Islet of Langerhans (tissue), 1 donor: ENCODE results near the gene RASSF6.
"Not testable (repeated sequence)": the region's sequence is repeated elsewhere in the genome, so short reads cannot be mapped to it uniquely, and the experiment has no call there.

Experiments
- FAIRE-seq: peaks from one replicate; lab custom pipeline; 2011; peaks lifted over from hg19 to GRCh38; lab: Jason Lieb, UNC

The RASSF6 gene

DNA sequence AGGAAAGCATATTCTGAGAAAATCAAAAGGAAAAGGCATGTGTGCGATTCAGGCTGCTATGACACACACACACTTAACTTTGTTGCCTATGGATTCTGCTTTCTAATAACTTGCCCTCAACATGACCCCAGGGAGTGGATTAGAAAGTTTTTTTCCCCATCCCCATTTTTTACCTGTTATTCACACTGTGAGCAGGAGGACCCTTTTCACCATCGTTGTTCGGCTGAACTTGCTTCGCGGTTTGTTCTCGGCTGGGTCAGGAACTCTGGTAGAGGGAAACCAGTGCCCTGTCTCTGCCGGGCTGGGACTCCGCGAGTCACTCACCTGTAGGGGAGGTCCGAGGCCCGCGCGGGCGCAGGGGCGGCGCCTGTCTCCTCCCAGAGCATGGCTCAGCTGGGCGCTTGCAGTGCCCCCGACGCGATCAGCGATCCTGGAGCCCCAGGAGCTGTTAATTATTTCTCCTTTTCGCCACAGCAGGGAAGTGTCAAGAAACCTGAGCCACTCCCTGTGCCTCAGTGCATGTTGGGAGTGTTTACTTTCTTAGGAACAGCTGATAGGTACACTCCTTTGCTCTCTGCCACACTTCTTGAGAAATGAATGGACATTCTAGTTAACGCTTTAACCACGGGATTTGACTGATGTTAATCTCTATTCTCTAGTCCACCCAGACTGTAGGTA lies at the start of gene RASSF6:
Gene RASSF6 (minus strand): TSS at position 322 of the 678 bp plus-strand sequence. CDS start 8,641 bp downstream, outside the sequence.
- peak; percentile 88 for FAIRE-seq

- no peak for FAIRE-seq
Observed at GRCh38 chr4:73669410-73670183, 49.4 kb upstream of the RASSF6 start.

DNA sequence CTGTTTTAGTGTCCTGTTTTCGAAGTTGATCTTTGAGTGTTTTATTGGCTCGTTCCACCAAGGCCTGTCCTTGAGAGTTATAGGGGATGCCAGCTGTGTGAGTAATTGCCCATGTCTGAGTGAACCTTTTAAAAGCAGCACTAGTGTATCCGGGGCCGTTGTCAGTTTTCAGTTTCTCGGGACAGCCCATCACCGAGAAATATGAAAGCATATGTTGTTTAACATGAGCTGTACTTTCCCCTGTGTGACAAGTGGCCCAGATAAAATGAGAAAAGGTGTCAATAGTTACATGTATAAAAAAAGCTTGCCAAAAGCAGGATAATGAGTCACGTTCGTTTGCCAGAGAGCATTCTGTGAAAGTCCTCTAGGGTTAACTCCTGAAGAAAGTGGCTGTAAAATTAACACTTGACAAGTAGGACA lies 48.6 kb upstream of the RASSF6 start:
- no peak for FAIRE-seq

DNA sequence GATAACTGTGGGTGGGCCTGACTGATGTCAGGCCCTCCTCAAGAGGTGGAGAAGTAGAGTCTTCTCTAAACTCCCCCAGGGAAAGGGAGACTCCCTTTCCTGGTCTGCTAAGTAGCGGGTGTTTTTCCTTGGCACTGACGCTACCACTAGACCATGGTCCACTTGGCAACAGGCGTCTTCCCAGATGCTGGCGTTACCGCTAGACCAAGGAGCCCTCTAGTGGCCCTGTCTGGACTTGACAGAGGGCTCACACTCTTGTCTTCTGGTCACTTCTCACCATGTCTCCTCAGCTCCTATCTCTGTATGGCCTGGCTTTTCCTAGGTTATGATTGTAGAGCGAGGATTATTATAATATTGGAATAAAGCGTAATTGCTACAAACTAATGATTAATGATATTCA lies 45.7 kb upstream of the RASSF6 start:
- not testable (repeated sequence) for FAIRE-seq

GRCh38 chr4:73664470-73664869 lies 44.2 kb upstream of the RASSF6 start:
- FAIRE-seq, result no peak

GRCh38 chr4:73663576-73663975 lies 43.3 kb upstream of the RASSF6 start:
- no peak for FAIRE-seq

DNA sequence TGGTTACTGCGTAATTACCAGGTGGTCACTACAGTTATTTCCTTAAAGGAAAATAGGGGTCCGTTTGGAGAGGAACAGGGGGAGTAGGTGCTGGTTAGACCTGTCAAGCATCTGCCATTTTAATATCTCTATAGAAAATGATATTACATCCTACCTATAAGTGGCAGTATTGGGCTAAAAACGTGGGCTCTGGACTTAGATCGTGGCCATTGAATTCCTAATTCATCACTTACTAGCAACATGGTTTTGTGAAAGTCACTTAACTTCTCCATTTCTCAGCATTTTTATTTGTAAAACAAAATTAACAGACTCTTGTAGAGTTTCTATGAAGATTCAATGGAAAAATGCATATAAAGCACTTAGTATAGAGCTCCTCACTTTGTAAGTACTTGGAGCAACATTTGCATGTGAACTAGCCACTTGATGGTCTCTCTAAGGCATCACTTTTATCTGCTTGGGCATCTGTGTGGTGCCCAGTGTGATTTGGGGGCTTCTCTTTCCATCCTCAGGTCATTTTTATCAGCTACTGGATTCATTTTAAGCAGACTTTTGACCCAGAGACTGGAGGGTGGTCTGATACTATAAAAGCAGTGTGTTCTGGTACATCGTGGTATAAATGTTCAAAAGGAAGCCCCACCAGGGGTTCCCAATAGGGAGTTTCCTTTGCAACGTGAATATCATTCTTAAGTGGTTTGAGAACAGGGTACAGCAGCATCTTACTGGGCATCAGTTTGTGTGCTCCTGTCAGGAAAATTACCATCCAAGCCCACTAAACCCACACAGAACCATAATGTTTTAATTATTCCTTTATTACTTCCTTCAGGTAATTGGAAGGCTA lies 42.7 kb upstream of the RASSF6 start:
- FAIRE-seq, result peak; percentile 81

DNA sequence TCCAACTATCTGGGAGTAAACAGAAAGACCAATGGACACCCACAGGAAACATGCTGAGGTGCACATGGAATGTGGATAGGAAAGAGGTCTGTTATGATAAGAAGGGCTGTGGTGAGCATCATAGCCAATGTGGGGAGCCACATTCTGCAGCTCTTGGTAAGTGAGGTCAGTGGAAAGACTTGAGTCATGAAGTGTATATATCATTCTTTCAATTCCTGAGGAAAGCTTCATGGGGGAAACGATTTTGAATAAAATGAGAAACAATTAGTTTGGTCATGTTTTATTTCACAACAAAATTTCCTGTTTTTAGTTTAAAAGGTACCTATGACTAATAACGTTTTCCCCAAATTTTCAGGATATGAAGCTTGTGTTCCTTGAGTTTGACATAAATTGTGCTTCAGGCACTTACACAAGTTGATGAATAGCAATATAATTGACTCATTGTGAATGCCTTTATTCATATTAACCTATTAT lies 41.4 kb upstream of the RASSF6 start:
- FAIRE-seq, result no peak

DNA sequence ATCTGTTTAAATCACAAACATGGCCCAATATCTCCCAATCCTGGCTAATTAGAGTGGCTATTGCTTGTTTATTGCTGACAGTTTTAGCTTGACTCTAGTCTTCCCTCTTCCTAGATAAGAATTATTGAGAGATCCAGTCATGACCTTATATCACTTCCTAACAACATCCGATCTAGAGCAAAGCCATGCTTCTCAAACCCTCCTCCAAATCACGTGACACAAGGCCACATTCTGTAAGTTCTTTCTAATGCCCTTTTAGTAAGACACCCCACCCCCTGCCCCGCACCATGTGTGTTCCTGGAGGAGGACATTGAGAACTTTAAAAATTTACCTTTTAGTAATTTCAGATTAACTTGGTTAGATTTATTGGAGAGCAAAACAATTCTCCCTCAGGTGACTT lies 40.6 kb upstream of the RASSF6 start:
- FAIRE-seq, result no peak

- FAIRE-seq, result peak; percentile 99
Observed at GRCh38 chr4:73653695-73654106, 33.5 kb upstream of the RASSF6 start.

DNA sequence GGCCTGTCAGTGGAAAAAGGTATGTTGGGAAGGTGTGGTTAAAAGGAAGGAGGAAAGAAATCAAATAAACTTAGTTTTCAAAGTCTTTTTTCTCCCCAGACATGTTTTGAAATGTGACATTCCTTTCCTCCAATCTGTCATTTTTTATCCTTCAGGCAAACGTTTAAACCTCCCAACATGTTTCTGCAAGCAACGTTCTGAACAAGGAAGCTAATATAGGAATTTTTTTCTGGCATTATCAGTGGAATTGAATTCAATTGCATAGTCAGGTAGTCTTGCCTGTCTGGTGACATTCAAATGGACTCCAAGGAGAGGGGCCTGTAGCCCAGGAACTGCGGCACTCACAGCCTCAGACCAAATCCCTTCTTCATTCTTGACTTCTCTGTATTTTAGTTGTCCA lies 30.0 kb upstream of the RASSF6 start:
- FAIRE-seq, result no peak

- FAIRE-seq, result no peak
Observed at GRCh38 chr4:73648478-73648877, 28.2 kb upstream of the RASSF6 start.

DNA sequence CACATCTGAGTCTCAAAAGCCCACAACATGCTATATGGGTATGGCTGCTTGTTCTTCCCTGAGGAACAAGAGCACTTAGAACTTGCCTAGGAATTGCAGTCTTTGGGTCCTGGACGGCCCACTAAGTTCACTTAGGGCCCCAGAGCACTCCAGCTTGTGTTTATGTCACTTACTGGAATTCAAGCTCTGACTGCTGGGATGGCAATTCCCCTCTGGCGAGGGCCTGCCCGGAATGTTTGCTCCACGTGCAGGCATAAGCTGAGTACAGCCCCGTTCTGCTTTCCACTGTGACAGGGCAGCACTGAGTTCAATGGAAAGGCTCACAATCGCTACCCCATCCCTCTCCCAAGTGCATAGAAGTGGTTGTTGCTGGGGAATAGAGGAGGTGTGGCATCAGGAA lies 25.9 kb upstream of the RASSF6 start:
- FAIRE-seq, result no peak

DNA sequence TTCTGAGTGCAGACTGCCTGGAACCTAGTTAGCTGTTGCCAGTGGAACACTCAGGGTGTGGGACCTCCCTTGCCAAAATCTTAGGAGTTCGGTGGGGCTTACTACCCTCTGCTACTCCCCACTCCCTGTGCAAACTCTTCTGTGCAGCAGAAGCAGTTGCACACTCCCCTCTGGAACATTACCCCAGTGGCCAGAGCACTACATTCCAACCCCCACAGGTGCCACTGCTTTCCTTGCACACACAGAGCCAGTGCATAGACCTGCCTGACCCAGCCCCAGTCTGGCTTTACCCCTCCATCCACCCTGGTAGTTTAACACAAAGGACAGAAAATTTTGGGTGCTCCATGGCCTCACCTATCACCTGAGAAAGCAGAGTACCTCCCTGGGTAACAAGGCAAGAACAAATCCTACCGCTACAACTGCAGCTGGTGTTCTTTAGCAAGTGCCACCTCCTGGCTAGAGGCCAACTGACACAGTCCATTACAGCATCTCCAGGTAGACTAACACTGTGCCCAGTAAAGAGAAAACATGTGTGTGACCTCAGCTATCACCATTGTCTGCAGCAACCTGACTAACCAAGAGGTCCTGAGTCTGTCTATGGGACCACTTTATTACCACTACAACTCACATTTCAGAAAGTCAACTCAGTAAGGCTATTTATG lies 11.5 kb upstream of the RASSF6 start:
- FAIRE-seq, result no peak

DNA sequence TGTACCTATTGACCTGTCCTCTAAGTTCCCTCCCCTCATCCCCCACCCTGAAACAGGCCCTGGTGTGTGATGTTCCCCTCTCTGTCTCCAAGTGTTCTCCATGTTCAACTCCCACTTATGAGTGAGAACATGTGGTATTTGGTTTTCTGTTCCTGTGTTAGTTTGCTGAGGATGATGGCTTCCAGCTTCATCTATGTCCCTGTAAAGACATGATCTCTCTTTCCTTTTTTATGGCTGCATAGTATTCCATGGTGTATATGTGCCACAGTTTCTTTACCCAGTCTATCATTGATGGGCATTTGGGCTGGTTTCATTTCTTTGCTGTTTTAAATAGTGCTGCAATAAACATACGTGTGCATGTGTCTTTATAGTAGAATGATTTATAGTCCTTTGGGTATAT lies 8.6 kb upstream of the RASSF6 start:
- FAIRE-seq, result not testable (repeated sequence)

GRCh38 chr4:73621357-73621756 lies 1.1 kb upstream of the RASSF6 start:
- FAIRE-seq, result no peak

DNA sequence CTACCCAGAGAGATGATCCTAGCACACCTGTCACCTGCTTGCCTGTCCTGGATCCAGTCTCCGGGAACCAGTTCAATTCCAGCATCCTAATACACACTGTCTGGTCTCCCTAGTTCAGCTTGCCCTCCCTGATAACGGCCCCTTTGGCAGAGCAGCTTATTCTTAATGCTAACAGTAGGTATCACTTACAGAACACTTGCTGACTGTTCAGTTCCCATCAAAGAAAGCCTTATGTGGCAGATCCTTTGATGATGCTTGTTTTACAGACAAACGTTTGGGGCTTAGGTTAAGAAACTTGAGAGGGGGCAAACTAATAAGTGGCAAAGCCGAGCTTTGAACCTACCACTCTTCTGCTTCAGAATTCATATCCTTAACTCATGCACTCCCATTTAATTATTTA lies 890 bp downstream of the RASSF6 start:
- FAIRE-seq, result no peak

GRCh38 chr4:73617256-73617655 lies 3.0 kb downstream of the RASSF6 start:
- FAIRE-seq, result no peak

DNA sequence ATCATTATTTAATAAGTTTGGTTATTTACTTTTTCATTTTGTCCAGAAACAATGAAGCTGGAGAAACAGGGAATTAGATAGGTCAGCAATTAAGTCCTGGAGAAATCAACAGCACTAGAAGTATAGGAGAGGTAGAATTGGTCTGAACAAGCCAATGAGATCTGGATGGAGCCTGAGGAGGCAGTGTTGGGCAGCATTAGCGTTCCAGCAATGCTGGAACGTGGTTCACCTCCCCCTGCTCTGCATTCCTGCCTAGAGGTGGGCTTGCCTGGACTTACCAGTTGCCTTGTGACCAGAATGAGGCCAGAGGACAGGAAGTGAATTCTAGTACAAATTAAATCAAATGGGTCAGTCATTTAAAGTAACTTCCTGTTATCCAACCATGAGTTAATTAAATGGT lies 4.6 kb downstream of the RASSF6 start:
- peak; percentile 24 for FAIRE-seq

DNA sequence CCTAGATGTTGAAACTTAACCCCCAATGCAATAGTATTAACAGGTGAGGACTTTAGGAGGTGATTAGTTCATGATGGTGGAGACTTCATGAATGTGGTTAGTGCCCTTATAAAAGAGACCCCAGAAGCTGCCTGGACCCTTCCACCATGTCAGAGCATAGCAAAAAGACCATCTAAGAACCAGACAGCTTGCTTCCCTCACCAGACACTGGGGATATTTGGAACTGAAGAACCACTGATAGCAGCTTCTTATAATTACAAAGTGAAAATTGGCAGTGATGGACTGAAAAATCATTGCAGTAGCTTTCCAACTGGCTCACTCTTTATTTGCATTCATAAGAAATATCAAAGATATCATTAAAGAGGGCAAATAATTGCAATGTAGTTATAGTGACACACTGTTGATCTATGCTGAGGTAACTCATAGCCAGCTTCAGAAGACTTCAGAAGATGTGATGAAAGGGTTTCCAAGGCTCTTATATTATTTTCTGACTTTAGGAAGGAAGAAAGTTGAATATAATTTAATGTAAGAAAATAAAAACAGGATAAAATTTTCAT lies 5.8 kb downstream of the RASSF6 start:
- no peak for FAIRE-seq

DNA sequence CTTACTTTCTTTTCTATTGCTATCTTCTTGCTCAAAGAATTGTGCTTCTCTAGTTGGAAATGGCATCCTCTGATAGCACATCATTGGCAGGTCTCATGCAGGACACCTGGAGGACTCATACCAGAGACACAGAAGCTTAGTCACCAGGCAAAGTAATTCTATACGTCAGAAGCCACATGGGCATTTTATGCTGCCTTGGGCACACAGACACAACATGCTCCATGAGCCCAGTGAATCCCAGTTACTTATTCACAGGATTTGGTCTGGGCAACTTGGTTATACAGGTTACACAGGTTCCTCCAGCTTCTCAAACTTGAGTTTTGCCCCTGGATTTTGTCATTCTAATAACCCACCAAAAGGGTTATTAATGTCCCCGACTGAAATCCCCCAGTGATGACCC lies 7.1 kb downstream of the RASSF6 start:
- FAIRE-seq, result no peak

GRCh38 chr4:73612032-73612431 lies 8.2 kb downstream of the RASSF6 start:
- peak; percentile 21 for FAIRE-seq
